Globus pallidus (tissue), 1 donor: ENCODE results near the gene CHN2.

Experiments used
- DNase-seq: peaks from one replicate; pipeline ENCODE4 v3.0.0-alpha.2; 2015; ENCODE audit warnings: low spot score

Gene CHN2

DNA sequence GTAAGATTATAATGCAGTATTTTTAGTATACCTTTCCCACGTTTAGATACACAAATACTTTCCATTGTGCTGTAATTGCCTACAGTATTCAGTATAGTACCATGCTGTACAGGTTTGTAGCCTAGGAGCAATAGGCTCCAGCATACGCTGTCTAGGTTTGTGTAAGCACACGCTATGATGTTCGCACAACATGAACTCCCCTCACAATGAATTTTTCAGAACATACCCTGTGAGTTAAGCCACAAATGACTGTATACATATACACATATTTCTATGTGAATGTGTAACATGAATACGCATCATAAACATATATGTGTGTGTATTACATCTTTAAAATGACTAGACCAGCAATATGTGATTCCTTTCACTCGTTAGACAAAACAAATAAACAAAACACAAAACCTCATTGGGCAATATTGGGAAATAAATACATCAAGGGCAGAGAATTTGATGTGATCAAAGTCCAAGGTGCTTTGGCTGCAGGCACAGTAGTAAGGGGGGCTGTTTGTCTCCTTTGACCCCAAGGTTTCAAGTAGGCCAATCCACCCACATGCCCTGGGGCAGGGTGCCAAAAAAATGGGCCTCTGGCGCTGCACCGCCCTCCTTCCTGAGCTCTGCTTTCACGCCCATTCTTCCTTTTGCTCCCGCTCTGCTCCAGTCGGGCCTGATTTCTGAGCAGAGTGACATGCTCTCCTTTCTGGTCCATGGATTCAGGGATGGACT lies 33.9 kb downstream of the CHN2 start:
- no peak for DNase-seq

DNA sequence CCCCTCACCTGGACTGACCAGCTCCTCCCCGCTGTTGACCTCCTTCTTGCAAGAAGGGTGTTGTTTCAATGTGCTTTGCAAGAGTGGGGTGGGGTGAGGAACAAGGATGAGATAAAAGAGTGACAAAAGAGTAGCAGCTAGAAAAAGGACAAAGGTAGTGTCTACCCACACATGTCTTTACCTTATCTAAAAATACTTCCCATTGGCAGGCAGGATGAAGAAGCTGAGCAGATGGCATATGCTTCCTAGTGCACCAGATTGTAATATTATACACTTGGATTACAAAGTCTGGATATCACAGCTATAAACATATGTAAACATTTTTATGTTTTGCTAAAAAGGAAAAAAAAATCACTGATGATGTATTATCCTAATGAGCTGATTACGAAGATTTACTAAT lies 34.5 kb downstream of the CHN2 start:
- DNase-seq, result no peak

GRCh38 chr7:29229946-29230345 lies 35.4 kb downstream of the CHN2 start:
- DNase-seq, result no peak

GRCh38 chr7:29230871-29231345 lies 36.3 kb downstream of the CHN2 start:
- no peak for DNase-seq

DNA sequence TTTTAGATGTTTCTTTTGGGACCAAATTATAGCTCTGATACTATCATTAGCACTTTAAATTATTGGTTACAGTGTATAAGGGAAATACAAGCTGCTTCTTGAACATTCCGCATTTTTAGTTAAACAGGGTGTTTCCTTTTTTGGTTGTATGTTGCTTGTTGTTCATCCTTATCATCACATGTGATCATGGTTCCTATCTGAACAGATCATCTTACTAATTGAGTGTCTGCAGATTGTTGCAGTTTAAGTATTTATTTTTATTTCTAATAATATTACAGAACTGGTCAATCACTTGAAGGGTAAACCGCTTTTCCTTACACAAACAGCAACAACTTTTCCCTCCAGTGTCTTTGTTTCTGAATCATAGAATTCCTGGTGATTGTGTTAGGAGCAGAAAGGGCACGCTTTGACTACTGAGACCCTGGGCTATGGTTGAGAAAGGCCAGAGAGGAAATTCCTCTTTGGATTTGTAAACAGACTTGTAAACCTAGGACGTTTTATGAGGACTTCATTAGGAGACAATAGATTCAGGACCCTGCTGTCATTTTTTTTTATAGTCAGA lies 37.2 kb downstream of the CHN2 start:
- no peak for DNase-seq

DNA sequence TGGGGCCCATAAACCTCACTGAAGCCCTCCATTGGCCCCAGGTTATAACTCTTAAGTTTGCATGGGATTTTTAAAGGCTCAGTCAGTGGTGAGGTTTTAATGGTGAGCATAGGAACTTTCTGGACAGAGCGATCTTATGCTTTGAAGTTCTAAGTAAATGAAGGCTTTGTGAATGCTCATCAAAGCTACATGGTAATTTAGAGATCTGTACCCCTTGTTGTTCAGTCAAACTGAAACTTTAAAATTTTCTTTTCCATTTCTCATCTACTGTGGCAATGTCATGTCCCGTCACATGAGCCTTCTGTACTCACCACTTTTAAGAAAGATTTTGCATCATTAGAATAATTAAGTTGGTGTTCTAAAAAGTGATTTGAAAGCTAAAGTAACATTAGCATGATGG lies 39.9 kb downstream of the CHN2 start:
- DNase-seq, result no peak

DNA sequence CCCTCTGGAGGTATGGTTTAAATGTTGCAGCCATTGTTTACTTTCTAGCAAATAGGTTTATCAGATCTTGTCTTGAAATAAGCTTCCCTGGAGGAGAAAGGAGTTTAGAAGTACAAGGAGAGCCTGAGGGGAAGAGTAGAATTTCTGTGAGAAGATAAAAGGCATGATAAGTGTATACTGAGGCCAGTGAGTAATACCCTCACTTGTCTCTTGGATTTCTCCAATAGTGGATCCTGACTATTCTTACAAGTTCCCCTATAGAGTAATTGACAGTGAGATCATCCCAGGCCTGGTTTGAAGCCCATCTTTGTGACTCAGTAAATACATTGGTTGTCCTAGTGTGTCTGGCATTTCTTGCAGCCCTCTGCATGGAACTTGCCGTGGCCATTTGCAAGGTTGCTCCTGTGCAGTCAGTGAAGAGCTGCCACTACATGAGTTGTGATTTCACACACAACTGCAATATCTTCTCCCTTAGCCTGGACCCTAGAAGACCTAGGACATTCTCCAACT lies 41.6 kb downstream of the CHN2 start:
- no peak for DNase-seq

GRCh38 chr7:29236649-29237048 lies 42.1 kb downstream of the CHN2 start:
- no peak for DNase-seq

DNA sequence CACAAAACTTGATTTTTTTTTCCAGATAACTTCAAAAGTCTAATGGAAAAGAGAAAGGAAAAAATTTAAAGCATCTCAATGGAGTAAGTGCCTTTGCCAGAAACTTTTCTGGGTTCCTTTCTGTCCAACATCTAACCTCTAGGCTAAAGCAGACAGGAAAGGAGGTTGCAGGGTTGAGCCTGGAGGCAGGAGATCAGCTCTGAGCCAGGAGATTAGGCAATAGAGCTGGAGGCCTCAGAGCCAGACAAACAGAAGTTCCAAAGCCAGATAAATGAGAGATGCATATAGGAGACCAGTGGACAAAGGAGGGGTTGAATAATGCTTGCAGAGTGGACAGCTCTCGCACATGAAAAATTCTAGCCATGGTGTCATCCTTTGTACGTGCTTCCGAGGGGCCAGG lies 42.9 kb downstream of the CHN2 start:
- no peak for DNase-seq

GRCh38 chr7:29239638-29240037 lies 45.1 kb downstream of the CHN2 start:
- DNase-seq, result no peak

DNA sequence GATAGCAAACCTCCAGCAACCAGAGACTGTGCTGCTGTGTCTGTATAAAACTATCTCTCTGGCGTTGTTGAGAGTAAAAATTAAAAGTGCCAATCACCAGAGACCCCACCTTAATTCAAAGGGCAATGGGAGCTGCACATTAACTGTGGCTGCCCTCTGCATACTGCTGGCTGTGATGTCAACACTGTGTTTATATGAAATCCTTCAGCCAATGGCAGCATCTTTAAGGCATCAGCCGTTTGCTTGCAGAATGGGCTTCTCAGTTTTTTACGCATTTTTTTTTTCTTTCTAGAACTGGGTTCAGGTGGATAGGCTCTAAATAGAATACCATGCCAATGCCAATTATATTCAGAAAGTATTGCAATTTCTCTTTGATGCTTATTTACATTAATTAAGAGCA lies 47.7 kb downstream of the CHN2 start:
- DNase-seq, result no peak

- DNase-seq, result no peak
These were observed 49.5 kb downstream of the CHN2 start for GRCh38 chr7:29243910-29244655.

DNA sequence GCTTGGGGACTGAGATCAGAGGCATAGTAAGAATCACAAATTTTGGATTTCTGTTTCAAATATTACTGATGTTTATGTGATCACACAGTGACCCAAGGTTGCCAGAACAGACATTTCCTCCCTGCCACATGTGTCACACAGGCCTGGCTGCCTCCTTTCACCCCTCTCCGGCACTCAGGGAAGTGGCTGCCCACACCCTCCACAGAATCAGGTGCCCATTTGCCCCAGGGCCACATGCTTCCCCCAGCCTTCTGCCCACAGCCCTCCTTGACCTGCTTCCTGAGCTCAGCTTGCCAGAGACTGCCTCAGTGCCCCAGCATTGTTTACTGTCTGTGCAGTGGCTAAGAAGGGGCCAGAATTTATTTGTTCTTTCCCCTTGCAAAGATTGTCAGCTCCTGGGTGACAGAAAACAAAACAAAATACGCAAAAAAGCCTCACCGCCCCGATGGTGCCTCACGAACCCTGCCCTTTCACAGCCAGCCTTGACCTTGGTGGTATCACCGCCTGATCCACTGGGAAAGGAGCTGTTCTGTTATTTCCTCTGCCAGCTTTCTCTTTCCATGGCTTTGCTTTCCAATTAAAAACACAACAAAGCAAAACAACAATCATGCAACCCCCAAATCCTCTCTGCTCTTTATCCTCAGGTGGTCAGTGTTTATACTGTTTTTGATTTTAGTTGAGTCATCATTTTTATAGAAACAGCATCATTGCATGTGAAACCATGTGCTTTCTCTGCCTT lies 52.8 kb downstream of the CHN2 start:
- no peak for DNase-seq

GRCh38 chr7:29247963-29248236 lies 53.3 kb downstream of the CHN2 start:
- DNase-seq, result no peak

DNA sequence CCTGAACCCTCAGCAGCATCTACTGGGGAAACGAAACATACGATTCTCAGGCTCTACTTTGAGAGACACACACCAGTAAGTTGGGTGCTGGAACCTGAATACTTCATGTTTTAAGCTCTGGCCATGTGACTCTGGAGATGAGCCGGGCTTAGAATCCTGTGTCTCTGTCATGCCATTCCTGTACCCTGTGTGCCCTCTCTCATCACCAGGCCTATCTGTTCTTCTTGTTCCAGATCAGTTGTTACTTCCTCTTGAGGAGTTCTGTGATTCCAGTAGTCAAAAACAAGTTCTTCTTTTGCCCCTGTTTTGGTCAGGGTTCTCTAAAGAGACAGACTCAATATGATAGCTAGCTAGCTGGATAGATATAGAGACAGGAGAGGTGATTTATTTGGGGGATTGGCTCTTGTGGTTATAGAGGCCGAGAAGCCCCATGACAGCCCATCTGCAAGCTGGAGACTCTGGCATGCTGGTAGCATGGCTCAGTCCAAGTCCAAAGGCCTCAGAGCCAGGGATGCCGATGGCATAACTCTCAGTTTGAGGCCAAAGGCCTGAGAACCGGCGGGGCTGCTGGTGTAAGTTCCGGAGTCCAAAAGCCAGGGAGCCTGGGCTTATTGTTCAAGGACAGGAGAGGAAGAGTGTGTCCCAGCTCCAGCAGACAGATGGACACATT lies 54.3 kb downstream of the CHN2 start:
- DNase-seq, result no peak

DNA sequence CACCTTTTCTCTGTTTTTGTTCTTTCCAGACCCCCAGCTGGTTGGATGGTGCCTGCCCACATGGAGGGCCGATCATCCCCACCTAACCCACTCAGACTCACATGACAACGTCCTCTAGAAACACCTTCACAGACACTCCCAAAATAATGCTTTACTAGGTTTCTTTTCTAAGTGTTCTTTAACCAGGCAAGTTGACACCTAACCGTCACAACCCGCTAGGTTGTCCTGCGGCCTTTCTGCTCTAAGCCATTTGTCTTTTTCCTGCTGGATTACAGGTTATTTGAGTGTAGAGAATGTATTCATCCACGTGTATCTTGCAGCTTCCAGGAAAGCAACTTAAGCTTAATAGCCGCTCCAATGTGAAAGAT lies 54.8 kb downstream of the CHN2 start:
- no peak for DNase-seq

GRCh38 chr7:29249860-29250259 lies 55.3 kb downstream of the CHN2 start:
- DNase-seq, result no peak

DNA sequence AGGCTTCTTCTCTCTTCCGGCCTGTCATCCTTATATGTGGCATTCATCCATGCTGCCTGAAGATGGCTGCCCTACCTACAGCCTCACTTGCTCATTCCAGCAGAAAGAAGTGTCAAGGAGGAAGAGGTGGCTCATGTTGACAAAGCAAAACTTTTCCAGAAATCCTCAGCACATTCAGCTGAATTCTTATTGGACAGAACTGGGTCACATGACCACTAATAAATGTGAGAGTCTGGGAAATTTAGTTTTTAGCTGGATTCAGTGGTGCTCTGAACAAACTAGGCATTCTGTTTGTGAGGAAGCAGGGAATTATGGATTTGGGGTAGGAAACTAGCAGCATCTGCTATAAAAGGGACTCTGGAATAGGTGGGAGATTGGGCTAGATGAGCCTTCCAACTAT lies 58.6 kb downstream of the CHN2 start:
- DNase-seq, result no peak

DNA sequence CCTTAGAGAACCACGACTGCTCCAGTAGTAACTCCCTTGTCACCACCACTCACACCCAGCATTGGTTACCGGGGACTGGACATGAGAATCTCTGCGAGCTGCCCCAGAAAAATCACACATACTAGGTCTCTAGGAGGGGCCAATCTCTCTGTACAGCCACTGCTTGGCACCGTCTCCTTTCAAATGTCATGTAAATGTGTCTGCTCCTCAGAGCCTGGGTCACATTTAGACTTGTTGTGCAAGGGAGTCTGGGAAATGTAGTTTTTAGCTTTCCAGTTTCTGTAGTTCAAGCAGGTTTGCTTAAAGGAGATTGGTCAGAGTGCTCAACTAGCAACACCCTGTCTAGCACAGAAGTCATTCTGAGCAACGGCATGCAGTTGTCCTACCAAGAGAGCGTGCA lies 60.0 kb downstream of the CHN2 start:
- no peak for DNase-seq

- no peak for DNase-seq
These were observed 60.8 kb downstream of the CHN2 start for GRCh38 chr7:29255199-29255878.

DNA sequence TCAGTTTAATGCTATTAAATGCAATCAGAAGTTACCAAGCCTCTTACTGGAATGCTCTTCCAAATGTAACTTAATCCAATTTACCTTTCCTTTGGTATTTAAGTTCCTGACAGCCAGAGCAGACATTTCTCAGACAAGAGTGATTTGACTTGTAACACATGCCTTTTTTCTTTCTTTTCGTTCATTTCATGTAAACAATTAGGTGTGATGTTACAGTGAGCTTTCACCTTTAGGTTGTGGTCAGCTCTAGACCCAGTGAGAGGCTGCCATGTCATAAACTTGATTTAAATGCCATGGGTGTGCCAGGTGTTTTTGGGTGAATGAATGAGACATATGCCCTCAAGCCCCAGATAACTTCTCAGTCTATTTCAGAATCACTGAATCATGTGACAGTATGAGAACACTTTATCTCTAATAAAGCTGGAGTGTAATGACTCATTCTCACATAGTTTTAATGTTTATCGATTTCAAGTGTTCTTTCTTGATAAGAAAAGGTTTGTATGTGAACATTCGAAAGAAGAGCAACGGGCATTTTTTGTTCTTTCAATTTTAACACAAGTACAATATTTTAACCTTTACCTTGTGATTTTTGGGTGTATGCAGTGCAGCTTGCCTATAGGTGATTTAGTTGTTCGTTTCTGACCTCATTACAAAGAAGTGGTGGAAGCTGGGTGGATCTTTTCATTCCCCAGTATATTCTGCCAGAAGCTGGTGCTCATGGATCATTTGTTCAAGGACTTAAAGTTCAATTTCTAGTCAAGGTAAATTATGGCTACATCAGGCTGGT lies 61.5 kb downstream of the CHN2 start:
- DNase-seq, result no peak
